ENCODE results near the gene UNC5B. TPM values are rescaled to one million over a fixed set of nuclear protein-coding genes. Genes with fewer than 3 reads are reported as not detected.

The UNC5B gene
- total RNA-seq, 1 experiment from 2014 or later: 22.0 TPM

DNA sequence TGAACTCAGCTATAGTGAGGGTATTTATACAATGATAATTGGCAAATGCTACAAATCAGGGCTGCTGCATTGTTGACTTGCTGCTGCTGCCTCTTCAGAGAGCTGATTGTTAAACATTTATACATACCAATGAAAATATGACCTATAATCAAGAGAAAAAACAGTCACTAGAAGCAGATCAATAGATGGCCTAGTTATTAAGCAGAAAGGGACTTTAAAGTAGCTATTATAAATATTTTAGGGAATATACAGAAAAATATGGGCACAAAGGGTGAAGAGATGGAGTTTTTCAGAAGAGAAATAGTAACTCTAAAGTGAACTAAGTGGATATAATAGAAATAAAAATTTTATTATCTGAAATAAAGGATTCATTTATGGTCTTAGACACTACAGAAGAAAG, 14.4 kb upstream of the UNC5B start:
- RAD21 ChIA-PET (ENCODE audit: low non-redundant PET in 1 of 2, low total read pairs in 2 of 2, uncharacterized antibody in 2 of 2, unreplicated experiment in 2 of 2): no interaction called here
- no peaks in the 10 kb centered on the region for H3K4me1 ChIP-seq (ENCODE audit: control insufficient read depth in 1 of 2, insufficient read depth in 2 of 2, low read length in 2 of 2)
- H3K27ac ChIP-seq (ENCODE audit: low read depth, low read length): no peak overlapping the region
- no peak overlapping the region for H3K9ac ChIP-seq (ENCODE audit: low read length)
- POLR2A ChIA-PET: interaction anchor here (0.6 kb wide), 1 partner anchor 1752 kb away, joined by 3 read pairs; no protein-coding TSS in a partner anchor
- no peaks in the 10 kb centered on the region for H3K79me2 ChIP-seq (ENCODE audit: insufficient read depth, low read length)
- H3K27me3 ChIP-seq (ENCODE audit: insufficient read depth, low read length): no peaks in the 10 kb centered on the region
- peaks cover 5 to 12% of the 10 kb centered on the region in 2 experiments; a peak in 1 of 4 replicates for H3K9me3 ChIP-seq (ENCODE audit: control insufficient read depth in 1 of 2, insufficient read depth in 1 of 2, low read depth in 1 of 2, low read length in 2 of 2)
- DNase-seq (ENCODE audit: low read depth, low spot score) (no peak), ATAC-seq (no peak)
- no TSS peak for BruUV-seq (replicated peaks)
- H4K20me1 ChIP-seq (ENCODE audit: insufficient read depth): no peaks in the 10 kb centered on the region
- H3K9me2 ChIP-seq (ENCODE audit: insufficient read depth): no peaks in the 10 kb centered on the region
- intact Hi-C loops (cut with micrococcal nuclease): no loop called here
- no peak for TF ChIP-seq RAD21 (IDR thresholded peaks at IDR 0.05; ENCODE audit: low read depth)
- TF ChIP-seq CBX3 (IDR thresholded peaks at IDR 0.05; ENCODE audit: low read depth): 0 out of 2 replicates have a peak, but pooled peaks have one; percentile 18
- no peak overlapping the region for H2AFZ ChIP-seq (ENCODE audit: low read depth, low read length, poor library complexity, severe bottlenecking)
- H3K4me2 ChIP-seq (ENCODE audit: low read length): no peak overlapping the region
- CTCF ChIA-PET: interaction anchor here (1.4 kb wide), 1 partner anchor 11 kb away, joined by 4 read pairs; no protein-coding TSS in a partner anchor
- H3K36me3 ChIP-seq (ENCODE audit: control insufficient read depth in 1 of 2, insufficient read depth in 2 of 2, low read length in 2 of 2): no peaks in the 10 kb centered on the region
- no peak overlapping the region for H3K4me3 ChIP-seq (replicated peaks in 1 of 2; ENCODE audit: low read depth in 1 of 2, low read length in 2 of 2)

- no peak overlapping the region for H3K4me2 ChIP-seq (ENCODE audit: low read length)
- ChIA-PET CTCF (no interaction called here), RAD21 (ENCODE audit: low non-redundant PET in 1 of 2, low total read pairs in 2 of 2, uncharacterized antibody in 2 of 2, unreplicated experiment in 2 of 2) (no interaction called here), POLR2A (no interaction called here)
- peaks cover 5 to 12% of the 10 kb centered on the region in 2 experiments; a peak in 1 of 4 replicates for H3K9me3 ChIP-seq (ENCODE audit: control insufficient read depth in 1 of 2, insufficient read depth in 1 of 2, low read depth in 1 of 2, low read length in 2 of 2)
- intact Hi-C loops (cut with micrococcal nuclease): no loop called here
- H3K9me2 ChIP-seq (ENCODE audit: insufficient read depth): no peaks in the 10 kb centered on the region
- no peaks in the 10 kb centered on the region for H4K20me1 ChIP-seq (ENCODE audit: insufficient read depth)
- no peaks in the 10 kb centered on the region for H3K79me2 ChIP-seq (ENCODE audit: insufficient read depth, low read length)
- no peak overlapping the region for H2AFZ ChIP-seq (ENCODE audit: low read depth, low read length, poor library complexity, severe bottlenecking)
- no TSS peak for BruUV-seq (replicated peaks)
- no peak overlapping the region for H3K9ac ChIP-seq (ENCODE audit: low read length)
- no peaks in the 10 kb centered on the region for H3K36me3 ChIP-seq (ENCODE audit: control insufficient read depth in 1 of 2, insufficient read depth in 2 of 2, low read length in 2 of 2)
- no peaks in the 10 kb centered on the region for H3K27me3 ChIP-seq (ENCODE audit: insufficient read depth, low read length)
- H3K4me1 ChIP-seq (ENCODE audit: control insufficient read depth in 1 of 2, insufficient read depth in 2 of 2, low read length in 2 of 2): no peaks in the 10 kb centered on the region
- TF ChIP-seq ZNF274 (IDR thresholded peaks at IDR 0.05; ENCODE audit: low read depth, low read length): no peak
- TF ChIP-seq CBX3 (IDR thresholded peaks at IDR 0.05; ENCODE audit: low read depth): no peak
- no peak for TF ChIP-seq CTCF (IDR thresholded peaks at IDR 0.05 in 2 of 3, conservative IDR thresholded peaks at IDR 0.05 in 1 of 3; ENCODE audit: borderline replicate concordance in 1 of 3, insufficient read depth in 1 of 3, low read depth in 2 of 3, low read length in 2 of 3)
- TF ChIP-seq EGR1 (IDR thresholded peaks at IDR 0.05; ENCODE audit: low read depth): no peak
- no peak for TF ChIP-seq TCF7L2 (IDR thresholded peaks at IDR 0.05; ENCODE audit: borderline replicate concordance, extremely low read depth, insufficient read depth, insufficient read length)
- no peak for TF ChIP-seq FOSL1 (IDR thresholded peaks at IDR 0.05; ENCODE audit: low read depth)
- TF ChIP-seq, protein P1, sequence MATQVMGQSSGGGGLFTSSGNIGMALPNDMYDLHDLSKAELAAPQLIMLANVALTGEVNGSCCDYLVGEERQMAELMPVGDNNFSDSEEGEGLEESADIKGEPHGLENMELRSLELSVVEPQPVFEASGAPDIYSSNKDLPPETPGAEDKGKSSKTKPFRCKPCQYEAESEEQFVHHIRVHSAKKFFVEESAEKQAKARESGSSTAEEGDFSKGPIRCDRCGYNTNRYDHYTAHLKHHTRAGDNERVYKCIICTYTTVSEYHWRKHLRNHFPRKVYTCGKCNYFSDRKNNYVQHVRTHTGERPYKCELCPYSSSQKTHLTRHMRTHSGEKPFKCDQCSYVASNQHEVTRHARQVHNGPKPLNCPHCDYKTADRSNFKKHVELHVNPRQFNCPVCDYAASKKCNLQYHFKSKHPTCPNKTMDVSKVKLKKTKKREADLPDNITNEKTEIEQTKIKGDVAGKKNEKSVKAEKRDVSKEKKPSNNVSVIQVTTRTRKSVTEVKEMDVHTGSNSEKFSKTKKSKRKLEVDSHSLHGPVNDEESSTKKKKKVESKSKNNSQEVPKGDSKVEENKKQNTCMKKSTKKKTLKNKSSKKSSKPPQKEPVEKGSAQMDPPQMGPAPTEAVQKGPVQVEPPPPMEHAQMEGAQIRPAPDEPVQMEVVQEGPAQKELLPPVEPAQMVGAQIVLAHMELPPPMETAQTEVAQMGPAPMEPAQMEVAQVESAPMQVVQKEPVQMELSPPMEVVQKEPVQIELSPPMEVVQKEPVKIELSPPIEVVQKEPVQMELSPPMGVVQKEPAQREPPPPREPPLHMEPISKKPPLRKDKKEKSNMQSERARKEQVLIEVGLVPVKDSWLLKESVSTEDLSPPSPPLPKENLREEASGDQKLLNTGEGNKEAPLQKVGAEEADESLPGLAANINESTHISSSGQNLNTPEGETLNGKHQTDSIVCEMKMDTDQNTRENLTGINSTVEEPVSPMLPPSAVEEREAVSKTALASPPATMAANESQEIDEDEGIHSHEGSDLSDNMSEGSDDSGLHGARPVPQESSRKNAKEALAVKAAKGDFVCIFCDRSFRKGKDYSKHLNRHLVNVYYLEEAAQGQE (IDR thresholded peaks at IDR 0.05; ENCODE audit: low read depth): no peak
- TF ChIP-seq RAD21 (IDR thresholded peaks at IDR 0.05; ENCODE audit: low read depth): no peak
- no peak for TF ChIP-seq EZH2 (IDR thresholded peaks at IDR 0.05)
- no peak for TF ChIP-seq ATF3 (IDR thresholded peaks at IDR 0.05)
- TF ChIP-seq CEBPB (IDR thresholded peaks at IDR 0.05; ENCODE audit: low read depth): no peak
- TF ChIP-seq POLR2A (IDR thresholded peaks at IDR 0.05; ENCODE audit: borderline replicate concordance, extremely low read depth, insufficient read depth, insufficient read length): no peak
- TF ChIP-seq ZFX (IDR thresholded peaks at IDR 0.05): no peak
- TF ChIP-seq SRF (IDR thresholded peaks at IDR 0.05; ENCODE audit: low read depth): no peak
- TF ChIP-seq, protein P2, sequence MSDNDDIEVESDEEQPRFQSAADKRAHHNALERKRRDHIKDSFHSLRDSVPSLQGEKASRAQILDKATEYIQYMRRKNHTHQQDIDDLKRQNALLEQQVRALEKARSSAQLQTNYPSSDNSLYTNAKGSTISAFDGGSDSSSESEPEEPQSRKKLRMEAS (IDR thresholded peaks at IDR 0.05): no peak
- no peak for TF ChIP-seq JUND (IDR thresholded peaks at IDR 0.05)
- no peak for TF ChIP-seq POLR2AphosphoS5 (IDR thresholded peaks at IDR 0.05; ENCODE audit: low read depth, low read length)
- DNase-seq (ENCODE audit: low read depth, low spot score): no peak
- H3K4me3 ChIP-seq (replicated peaks in 1 of 2; ENCODE audit: low read depth in 1 of 2, low read length in 2 of 2): no peak overlapping the region
- ATAC-seq: no peak
- H3K27ac ChIP-seq (ENCODE audit: low read depth, low read length): no peak overlapping the region
Observed at GRCh38 chr10:71201849-71202248, 10.5 kb upstream of the UNC5B start.

Measured in HCT116 (cell line).